ENCODE data around the gene HS3ST3A1.
A peak's percentile ranks its signal among the peaks of the same experiment; 100 is the strongest.
"Not testable (repeated sequence)": the region's sequence is repeated elsewhere in the genome, so short reads cannot be mapped to it uniquely, and the experiment has no call there.

Gene HS3ST3A1

DNA sequence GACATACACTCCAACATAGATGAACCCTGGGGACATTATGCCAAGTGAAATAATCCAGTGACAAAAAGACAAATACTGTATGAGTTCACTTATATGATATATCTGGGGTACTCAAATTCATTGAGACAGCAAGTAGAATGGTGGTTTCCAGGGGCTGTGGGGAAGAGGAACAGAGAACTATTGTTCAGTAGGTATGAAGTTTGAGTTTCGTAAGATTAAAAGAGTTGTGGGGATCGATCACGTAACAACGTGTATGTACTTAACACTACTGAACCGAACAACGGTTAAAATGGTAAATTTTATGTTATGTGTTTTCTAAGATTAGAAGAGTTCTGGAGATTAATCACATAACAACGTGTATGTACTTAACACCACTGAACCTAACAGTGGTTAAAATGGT is 100.8 kb downstream of the HS3ST3A1 start:
- DNase-seq (ENCODE audit: low read depth) = no peak
- TF ChIP-seq, protein P1, sequence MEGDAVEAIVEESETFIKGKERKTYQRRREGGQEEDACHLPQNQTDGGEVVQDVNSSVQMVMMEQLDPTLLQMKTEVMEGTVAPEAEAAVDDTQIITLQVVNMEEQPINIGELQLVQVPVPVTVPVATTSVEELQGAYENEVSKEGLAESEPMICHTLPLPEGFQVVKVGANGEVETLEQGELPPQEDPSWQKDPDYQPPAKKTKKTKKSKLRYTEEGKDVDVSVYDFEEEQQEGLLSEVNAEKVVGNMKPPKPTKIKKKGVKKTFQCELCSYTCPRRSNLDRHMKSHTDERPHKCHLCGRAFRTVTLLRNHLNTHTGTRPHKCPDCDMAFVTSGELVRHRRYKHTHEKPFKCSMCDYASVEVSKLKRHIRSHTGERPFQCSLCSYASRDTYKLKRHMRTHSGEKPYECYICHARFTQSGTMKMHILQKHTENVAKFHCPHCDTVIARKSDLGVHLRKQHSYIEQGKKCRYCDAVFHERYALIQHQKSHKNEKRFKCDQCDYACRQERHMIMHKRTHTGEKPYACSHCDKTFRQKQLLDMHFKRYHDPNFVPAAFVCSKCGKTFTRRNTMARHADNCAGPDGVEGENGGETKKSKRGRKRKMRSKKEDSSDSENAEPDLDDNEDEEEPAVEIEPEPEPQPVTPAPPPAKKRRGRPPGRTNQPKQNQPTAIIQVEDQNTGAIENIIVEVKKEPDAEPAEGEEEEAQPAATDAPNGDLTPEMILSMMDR (IDR thresholded peaks at IDR 0.05; ENCODE audit: insufficient read depth, low read depth, low read length, missing control alignments) = no peak
- H3K4me3 ChIP-seq (ENCODE audit: low read depth, low read length) = no peak overlapping the region

GRCh38 chr17:13498184-13498583 is 103.5 kb downstream of the HS3ST3A1 start:
- no peak for DNase-seq (ENCODE audit: low read depth)
- TF ChIP-seq, protein P1 (IDR thresholded peaks at IDR 0.05; ENCODE audit: insufficient read depth, low read depth, low read length, missing control alignments) = no peak
- no peak overlapping the region for H3K4me3 ChIP-seq (ENCODE audit: low read depth, low read length)

GRCh38 chr17:13496553-13497056 is 105.1 kb downstream of the HS3ST3A1 start:
- not testable (repeated sequence) for H3K4me3 ChIP-seq (ENCODE audit: low read depth, low read length); DNase-seq (ENCODE audit: low read depth)

- TF ChIP-seq, protein P1 (IDR thresholded peaks at IDR 0.05; ENCODE audit: insufficient read depth, low read depth, low read length, missing control alignments) = no peak
- DNase-seq (ENCODE audit: low read depth) = no peak
- H3K4me3 ChIP-seq (ENCODE audit: low read depth, low read length) = no peak overlapping the region
These were observed 106.3 kb downstream of the HS3ST3A1 start for GRCh38 chr17:13495423-13495822.

DNA sequence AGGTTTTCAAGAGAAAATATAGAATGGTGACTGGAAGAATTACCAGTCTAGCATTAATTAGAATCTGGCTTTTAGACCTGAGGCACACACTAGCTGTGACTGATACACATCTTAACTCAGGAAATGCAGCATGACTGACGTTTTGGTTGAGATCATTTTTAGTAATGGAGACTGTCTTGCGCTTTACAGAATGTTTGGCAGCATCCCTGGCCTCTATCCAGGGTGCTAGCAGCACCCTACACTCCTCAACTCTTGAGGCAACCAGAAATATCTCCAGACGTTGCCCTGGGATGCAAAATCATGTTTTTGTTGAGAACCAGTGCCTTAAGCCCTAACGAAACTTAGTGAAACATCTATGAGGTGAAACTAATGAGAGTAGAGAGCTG is 109.0 kb downstream of the HS3ST3A1 start:
- DNase-seq (ENCODE audit: low read depth) = no peak
- TF ChIP-seq, protein P1 (IDR thresholded peaks at IDR 0.05; ENCODE audit: insufficient read depth, low read depth, low read length, missing control alignments) = no peak
- no peak overlapping the region for H3K4me3 ChIP-seq (ENCODE audit: low read depth, low read length)

- no peak overlapping the region for H3K4me3 ChIP-seq (ENCODE audit: low read depth, low read length)
- DNase-seq (ENCODE audit: low read depth) = peak; percentile 9
- TF ChIP-seq, protein P1 (IDR thresholded peaks at IDR 0.05; ENCODE audit: insufficient read depth, low read depth, low read length, missing control alignments) = no peak
These were observed 109.6 kb downstream of the HS3ST3A1 start for GRCh38 chr17:13491916-13492736.

DNA sequence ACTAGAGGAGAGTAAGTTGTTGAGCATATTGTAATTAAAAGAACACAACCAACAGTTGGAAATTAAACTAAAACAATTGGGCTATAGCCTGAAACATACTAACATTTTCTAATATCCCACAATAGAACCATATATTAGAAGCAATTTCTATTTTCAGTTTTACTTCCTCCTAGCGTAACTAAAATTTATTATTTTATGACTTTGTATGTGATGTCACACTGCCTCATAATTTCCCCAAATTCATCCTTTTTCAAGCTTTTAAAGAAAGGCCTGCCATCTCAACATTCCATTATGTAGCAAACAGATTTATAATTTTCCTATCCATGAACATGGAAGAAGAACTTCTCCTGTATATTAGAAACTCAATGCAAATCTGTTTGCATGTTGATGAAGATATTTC is 110.2 kb downstream of the HS3ST3A1 start:
- H3K4me3 ChIP-seq (ENCODE audit: low read depth, low read length) = no peak overlapping the region
- TF ChIP-seq, protein P1 (IDR thresholded peaks at IDR 0.05; ENCODE audit: insufficient read depth, low read depth, low read length, missing control alignments) = no peak
- no peak for DNase-seq (ENCODE audit: low read depth)
